Caco-2 (cell line): ENCODE measurements around the gene S100A9. TPM values are rescaled to one million over a fixed set of nuclear protein-coding genes. Genes with fewer than 3 reads are reported as not detected.
"Not testable (repeated sequence)": the region's sequence is repeated elsewhere in the genome, so short reads cannot be mapped to it uniquely, and the experiment has no call there.

Experiments used
- BruUV-seq: library from RNA; stranded (reverse); fragments of 400-500 nt; replicated peaks from 2 replicates; lab custom pipeline; 2021; lab: Mats Ljungman, UMichigan
- CTCF ChIA-PET: fragments of 300-600 bp; sonication (Branson Sonifier 250); formaldehyde crosslinking; loops from one replicate; lab custom pipeline; 2022; ENCODE audit warnings: antibody characterized with exemption; lab: Charles Lee
- POLR2A ChIA-PET: fragments of 300-600 bp; sonication (Branson Sonifier 250); formaldehyde crosslinking; loops from one replicate; lab custom pipeline; 2022; ENCODE audit warnings: antibody characterized with exemption; lab: Charles Lee
- DNase-seq, 2 experiments: peaks; one replicate each; pipeline versions ENCODE4 v3.0.0 to v3.0.0-alpha.2; 2020 to 2022
- H3K27me3 ChIP-seq: replicated peaks from 2 replicates; pipeline ENCODE4 v1.6.0; 2011; ENCODE audit warnings: low read length; ENCODE audit not compliant: control insufficient read depth, insufficient read depth
- H3K36me3 ChIP-seq: 2 replicates; pipeline ENCODE4 v1.5.1; 2011; ENCODE audit warnings: low read length; ENCODE audit not compliant: control insufficient read depth, insufficient read depth
- H3K4me1 ChIP-seq: fragments of 250-450 bp; sonication (Bioruptor Pico); 2 replicates; pipeline ENCODE4 v1.5.1; 2020; ENCODE audit warnings: mild to moderate bottlenecking
- H3K4me3 ChIP-seq: 2 replicates; pipeline ENCODE4 v1.5.1; 2011; ENCODE audit warnings: low read depth, mild to moderate bottlenecking, control low read depth, low read length
- H3K9me3 ChIP-seq: fragments of 250-450 bp; sonication (Bioruptor Pico); 2 replicates; pipeline ENCODE4 v1.5.1; 2020; ENCODE audit warnings: mild to moderate bottlenecking, moderate library complexity
- H3K27ac Mint-ChIP-seq: one replicate; pipeline ENCODE4 v1.8.0; 2022; ENCODE audit warnings: mixed read lengths; ENCODE audit not compliant: unreplicated experiment
- H3K27me3 Mint-ChIP-seq: one replicate; pipeline ENCODE4 v1.8.0; 2022; ENCODE audit warnings: mixed read lengths; ENCODE audit not compliant: insufficient read depth, unreplicated experiment
- H3K36me3 Mint-ChIP-seq: one replicate; pipeline ENCODE4 v1.8.0; 2022; ENCODE audit warnings: mild to moderate bottlenecking, mixed read lengths; ENCODE audit not compliant: insufficient read depth, unreplicated experiment
- H3K4me1 Mint-ChIP-seq: one replicate; pipeline ENCODE4 v1.8.0; 2022; ENCODE audit warnings: low read depth, mixed read lengths; ENCODE audit not compliant: unreplicated experiment
- H3K4me3 Mint-ChIP-seq: one replicate; pipeline ENCODE4 v1.8.0; 2022; ENCODE audit warnings: mild to moderate bottlenecking, moderate library complexity, mixed read lengths; ENCODE audit not compliant: unreplicated experiment
- H3K9me3 Mint-ChIP-seq: one replicate; pipeline ENCODE4 v1.8.0; 2022; ENCODE audit warnings: mixed read lengths; ENCODE audit not compliant: unreplicated experiment
- CTCF ChIP-seq, 2 experiments: fragments of 200-600 bp in 1 of 2; IDR thresholded peaks; 1 replicate in 1 of 2; 2 replicates in 1 of 2; pipeline versions ENCODE4 v1.5.1 to v1.8.0; 2011 to 2022; ENCODE audit warnings: antibody characterized with exemption in 1 of 2, control low read depth in 1 of 2, inconsistent platforms in 1 of 2, low read depth in 1 of 2, low read length in 1 of 2, mild to moderate bottlenecking in 1 of 2, moderate library complexity in 1 of 2; ENCODE audit not compliant: insufficient read depth in 1 of 2, severe bottlenecking in 1 of 2, unreplicated experiment in 1 of 2
- intact Hi-C: fragments of 100-400 bp; cut with micrococcal nuclease; formaldehyde crosslinking; loops from one replicate; pipeline ENCODE4 v1.10.0; 2022; ENCODE audit not compliant: unreplicated experiment
- total RNA-seq: library from RNA; stranded (reverse); gene quantifications from 2 replicates; pipeline ENCODE4 v1.2.3, GENCODE V29; 2022

The S100A9 gene
- total RNA-seq, 1 experiment from 2014 or later, result not detected

- TF ChIP-seq CTCF (IDR thresholded peaks at IDR 0.05; ENCODE audit: insufficient read depth in 1 of 2, low read depth in 1 of 2, low read length in 1 of 2, severe bottlenecking in 1 of 2, unreplicated experiment in 1 of 2), result no peak
- H3K36me3 Mint-ChIP-seq, result no peaks in the 10 kb centered on the region
- H3K4me3 Mint-ChIP-seq, result no peak overlapping the region
- no peak for DNase-seq
- H3K27me3 Mint-ChIP-seq, result peaks cover 16% of the 10 kb centered on the region
- H3K27me3 ChIP-seq, result peaks cover 4% of the 10 kb centered on the region; the same call in 1 of the 2 replicates
- no peaks in the 10 kb centered on the region for H3K4me1 Mint-ChIP-seq
- no peaks in the 10 kb centered on the region for H3K4me1 ChIP-seq
- no TSS peak for BruUV-seq
- H3K27ac Mint-ChIP-seq, result no peak overlapping the region
- H3K9me3 ChIP-seq, result no peaks in the 10 kb centered on the region
- H3K4me3 ChIP-seq, result no peak overlapping the region
- intact Hi-C loops, result no loop called here
- CTCF ChIA-PET, result no interaction called here
- H3K36me3 ChIP-seq, result no peaks in the 10 kb centered on the region
- POLR2A ChIA-PET, result no interaction called here
- H3K9me3 Mint-ChIP-seq, result no peaks in the 10 kb centered on the region
These were observed 47.1 kb upstream of the S100A9 start for GRCh38 chr1:153310526-153310925.

- no peak within 1 kb of the TSS for H3K4me3 ChIP-seq
- ChIA-PET CTCF (interaction anchor here (0.6 to 1.9 kb wide), 5 partner anchors 8 to 234 kb away, joined by 3 to 5 read pairs (median 4); partner anchors contain the start of gene PGLYRP4), POLR2A (no interaction called here)
- H3K9me3 ChIP-seq, result no peaks in the 10 kb centered on the region
- no peaks in the 10 kb centered on the region for H3K4me1 ChIP-seq
- Mint-ChIP-seq H3K27me3 (peaks cover 11% of the 10 kb centered on the region), H3K9me3 (peaks cover 9% of the 10 kb centered on the region), H3K4me1 (no peaks in the 10 kb centered on the region), H3K27ac (no peak within 1 kb of the TSS), H3K36me3 (no peaks in the 10 kb centered on the region), H3K4me3 (no peak within 1 kb of the TSS)
- H3K27me3 ChIP-seq, result peaks cover 1% of the 10 kb centered on the region; the same call in 1 of the 2 replicates
- peak in 1 of 2 experiments; percentile 27 for TF ChIP-seq CTCF (IDR thresholded peaks at IDR 0.05; ENCODE audit: insufficient read depth in 1 of 2, low read depth in 1 of 2, low read length in 1 of 2, severe bottlenecking in 1 of 2, unreplicated experiment in 1 of 2)
- DNase-seq, result peak; percentile 53 to 63
- intact Hi-C loops, result no loop called here
- no TSS peak for BruUV-seq
- no peaks in the 10 kb centered on the region for H3K36me3 ChIP-seq
These were observed 45.0 kb upstream of the S100A9 start, which contains the start of gene PGLYRP3 for GRCh38 chr1:153312570-153313186. Gene PGLYRP3 (minus strand): TSS chr1:153312952. CDS start chr1:153310665, 2,287 bp downstream.

- Histone ChIP-seq H3K27me3 (peaks cover 1% of the 10 kb centered on the region; the same call in 1 of the 2 replicates), H3K9me3 (no peaks in the 10 kb centered on the region), H3K36me3 (no peaks in the 10 kb centered on the region), H3K4me3 (no peak overlapping the region), H3K4me1 (no peaks in the 10 kb centered on the region)
- Mint-ChIP-seq H3K9me3 (peaks cover 9% of the 10 kb centered on the region), H3K36me3 (no peaks in the 10 kb centered on the region), H3K27me3 (peaks cover 13% of the 10 kb centered on the region), H3K27ac (no peak overlapping the region), H3K4me1 (no peaks in the 10 kb centered on the region), H3K4me3 (no peak overlapping the region)
- no peak for DNase-seq
- ChIA-PET POLR2A (no interaction called here), CTCF (interaction anchor here (0.7 to 1.9 kb wide), 3 partner anchors 9 to 966 kb away, joined by 3 to 4 read pairs (median 3); partner anchors contain the start of gene PGLYRP4)
- intact Hi-C loops, result no loop called here
- BruUV-seq, result no TSS peak
- TF ChIP-seq CTCF (IDR thresholded peaks at IDR 0.05; ENCODE audit: insufficient read depth in 1 of 2, low read depth in 1 of 2, low read length in 1 of 2, severe bottlenecking in 1 of 2, unreplicated experiment in 1 of 2), result no peak
These were observed 44.4 kb upstream of the S100A9 start for GRCh38 chr1:153313288-153313687.

- CTCF ChIA-PET, BruUV-seq: not testable (repeated sequence)
These were observed 43.3 kb upstream of the S100A9 start for GRCh38 chr1:153314388-153314787.

GRCh38 chr1:153316013-153316412 is 41.6 kb upstream of the S100A9 start:
- H3K9me3 ChIP-seq, CTCF ChIA-PET, H3K4me1 ChIP-seq, POLR2A ChIA-PET, H3K4me3 Mint-ChIP-seq, H3K9me3 Mint-ChIP-seq, intact Hi-C loops, H3K36me3 Mint-ChIP-seq, H3K36me3 ChIP-seq, H3K4me1 Mint-ChIP-seq, H3K27ac Mint-ChIP-seq, H3K27me3 ChIP-seq, H3K4me3 ChIP-seq, DNase-seq, BruUV-seq: not testable (repeated sequence)
- peaks cover 11% of the 10 kb centered on the region for H3K27me3 Mint-ChIP-seq

More at GRCh38 chr1:153314388-153314787, 43.3 kb upstream of the S100A9 start:
- H3K36me3 Mint-ChIP-seq, H3K36me3 ChIP-seq, H3K9me3 ChIP-seq, H3K4me3 Mint-ChIP-seq, H3K9me3 Mint-ChIP-seq, DNase-seq, H3K4me1 Mint-ChIP-seq, intact Hi-C loops, POLR2A ChIA-PET, H3K27ac Mint-ChIP-seq, H3K4me3 ChIP-seq, H3K27me3 ChIP-seq, H3K4me1 ChIP-seq: not testable (repeated sequence)
- peaks cover 11% of the 10 kb centered on the region for H3K27me3 Mint-ChIP-seq
